Transverse colon (tissue), 4 donors: ENCODE measurements around the gene E4F1. TPM values are rescaled to one million over a fixed set of nuclear protein-coding genes. Genes with fewer than 3 reads are reported as not detected.

ENCODE experiments used
- DNase-seq: peaks from one replicate; pipeline ENCODE4 v3.0.0-alpha.2; 2019
- H3K27ac ChIP-seq, 4 donors: fragments of 200-600 bp; sonication (generic); 2 replicates each; pipeline ENCODE4 v1.5.1; 2016 to 2018; ENCODE audit warnings: inconsistent platforms in 4 of 4
- H3K27me3 ChIP-seq: fragments of 200-600 bp; sonication (generic); 2 replicates; pipeline ENCODE4 v1.5.1; 2017; ENCODE audit warnings: inconsistent platforms
- H3K36me3 ChIP-seq, 4 donors: fragments of 200-600 bp; sonication (generic); 2 replicates each; pipeline ENCODE4 v1.5.1; 2017 to 2019; ENCODE audit warnings: inconsistent platforms in 4 of 4
- H3K4me1 ChIP-seq, 4 donors: fragments of 200-600 bp; sonication (generic); 2 replicates each; pipeline ENCODE4 v1.5.1; 2017 to 2020; ENCODE audit warnings: inconsistent platforms in 4 of 4
- H3K4me3 ChIP-seq, 4 donors: fragments of 200-600 bp; sonication (generic); 1 replicate in 1 of 4; 2 replicates in 3 of 4; pipeline versions ENCODE4 v1.5.1 to v1.6.1; 2017 to 2019; ENCODE audit warnings: inconsistent platforms in 4 of 4
- H3K9me3 ChIP-seq, 2 donors: fragments of 200-600 bp; sonication (generic); 2 replicates each; pipeline ENCODE4 v1.5.1; 2017 to 2019; ENCODE audit warnings: inconsistent platforms in 2 of 2
- CTCF ChIP-seq, 5 experiments: fragments of 200-600 bp in 3 of 5; fragments of 450-650 bp in 2 of 5; sonication (generic) in 3 of 5; IDR thresholded peaks; 1 replicate in 2 of 5; 2 replicates in 3 of 5; pipeline ENCODE4 v1.5.1; 2016 to 2017; ENCODE audit warnings: antibody characterized with exemption in 5 of 5, inconsistent platforms in 3 of 5, mild to moderate bottlenecking in 2 of 5, moderate library complexity in 1 of 5
- EP300 ChIP-seq: sonication (generic); formaldehyde crosslinking; IDR thresholded peaks from one replicate; pipeline ENCODE4 v1.6.1; 2017; ENCODE audit warnings: antibody characterized with exemption, low read depth
- POLR2A ChIP-seq: fragments of 450-650 bp; IDR thresholded peaks from one replicate; pipeline ENCODE4 v1.6.1; 2016; ENCODE audit warnings: antibody characterized with exemption, mild to moderate bottlenecking, moderate library complexity
- POLR2AphosphoS5 ChIP-seq, 3 donors: sonication (generic); formaldehyde crosslinking; IDR thresholded peaks; one replicate each; pipeline ENCODE4 v1.6.1; 2016; ENCODE audit warnings: antibody characterized with exemption in 3 of 3
- WGBS, 2 donors: methylation state at CpG; one replicate each; pipeline ENCODE4 v1.1.5; 2018; ENCODE audit warnings: low coverage in 1 of 2; 5-methylcytosine and 5-hydroxymethylcytosine counted together
- in situ Hi-C, 4 donors: fragments of 200-750 bp; cut with MboI; loops; one replicate each; pipeline versions ENCODE4 v1.15.0 to v1.15.1; 2017; ENCODE audit warnings: low sequenced_read_pairs in 3 of 4, low pct_ligation_motif_present in 1 of 4, low pct_unique_long_range_greater_than_20kb in 1 of 4
- intact Hi-C: fragments of 100-400 bp; cut with DNase I; formaldehyde crosslinking; loops from one replicate; pipeline ENCODE4 v1.15.1; 2023; ENCODE audit warnings: low total_unique reads
- total RNA-seq, 4 donors: library from RNA; depleted of rRNA; stranded (reverse); fragments of >200 nt; gene quantifications; one replicate each; pipeline ENCODE4 v1.1.0, GENCODE V29; 2016

The E4F1 gene
- total RNA-seq, 4 donors from 2014 or later, result 36.5 to 124 (median 53.6) TPM

DNA sequence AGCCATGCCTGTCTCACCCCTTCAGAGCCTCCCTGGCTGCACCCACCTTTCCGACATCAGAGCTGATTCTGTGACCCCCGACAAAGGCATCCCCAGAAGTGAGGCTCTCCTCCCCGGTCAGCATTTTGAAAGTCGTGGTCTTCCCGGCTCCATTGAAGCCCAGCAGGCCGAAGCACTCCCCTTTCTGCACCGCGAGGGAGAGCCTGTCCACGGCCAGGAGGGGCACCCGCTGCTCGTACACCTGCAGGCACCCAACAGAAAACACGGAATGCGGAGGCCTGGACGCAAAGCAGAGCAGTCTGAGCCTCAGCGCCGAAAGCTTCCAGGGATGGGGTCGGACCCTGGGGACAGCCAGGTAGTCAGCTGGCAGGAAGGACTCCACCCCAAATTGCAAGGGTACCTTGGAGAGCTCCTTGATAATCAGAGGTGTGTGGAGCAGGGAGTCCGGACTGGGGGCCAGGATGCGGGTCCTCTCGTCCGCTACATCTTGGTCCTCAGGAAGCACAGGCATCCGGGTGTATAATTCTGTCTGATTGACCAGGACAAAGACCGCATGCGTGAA, 57.7 kb downstream of the E4F1 start:
- Histone ChIP-seq H3K9me3 (no peaks in the 10 kb centered on the region), H3K4me1 (no peaks in the 10 kb centered on the region), H3K36me3 (no peaks in the 10 kb centered on the region), H3K27ac (no peak overlapping the region), H3K4me3 (no peak overlapping the region), H3K27me3 (no peaks in the 10 kb centered on the region)
- 89% methylated on average over 24 of the region's 24 CpGs; no CpG with 5 or more reads in 1 of the 2 donors for WGBS, 2 donors
- DNase-seq, result no peak
- no peak for TF ChIP-seq POLR2A
- no peak for TF ChIP-seq POLR2AphosphoS5 (IDR thresholded peaks at IDR 0.05)
- no peak for TF ChIP-seq CTCF (IDR thresholded peaks at IDR 0.05)
- no peak for TF ChIP-seq EP300
- in situ Hi-C loops, result no loop called here
- intact Hi-C loops, result no loop called here

DNA sequence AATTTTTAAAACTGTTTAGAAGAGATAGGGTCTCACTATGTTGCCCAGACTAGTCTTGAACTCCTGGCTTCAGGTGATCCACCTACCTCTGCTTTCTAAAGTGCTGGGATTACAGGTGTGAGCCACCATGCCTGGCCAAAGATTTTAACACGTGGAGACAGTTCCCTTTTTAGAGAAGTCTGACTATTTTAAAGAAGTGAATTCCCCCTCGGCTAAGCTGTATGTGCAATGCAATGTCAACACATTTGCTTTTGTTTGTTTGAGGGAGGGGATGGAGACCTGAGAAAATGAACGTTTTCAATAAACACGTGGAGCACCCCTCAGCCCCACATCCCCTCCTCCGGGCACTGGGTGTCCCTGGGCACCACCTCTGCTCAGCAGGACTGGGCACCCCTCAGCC, 58.9 kb downstream of the E4F1 start:
- in situ Hi-C loops, result no loop called here
- intact Hi-C loops, result no loop called here
- Histone ChIP-seq H3K4me1 (no peaks in the 10 kb centered on the region), H3K27me3 (no peaks in the 10 kb centered on the region), H3K36me3 (no peaks in the 10 kb centered on the region), H3K4me3 (no peak overlapping the region), H3K27ac (no peak overlapping the region), H3K9me3 (no peaks in the 10 kb centered on the region)
- no peak for DNase-seq
- 63 to 67% methylated on average over 2 to 5 of the region's 5 CpGs for WGBS, 2 donors
- TF ChIP-seq EP300 (no peak), CTCF (IDR thresholded peaks at IDR 0.05) (no peak), POLR2AphosphoS5 (IDR thresholded peaks at IDR 0.05) (no peak), POLR2A (no peak)

GRCh38 chr16:2282866-2283555, 59.6 kb downstream of the E4F1 start:
- DNase-seq, result no peak
- Histone ChIP-seq H3K36me3 (no peaks in the 10 kb centered on the region), H3K4me1 (no peaks in the 10 kb centered on the region), H3K4me3 (no peak overlapping the region), H3K27ac (no peak overlapping the region), H3K27me3 (no peaks in the 10 kb centered on the region), H3K9me3 (no peaks in the 10 kb centered on the region)
- WGBS, 2 donors, result 75% methylated on average over 26 of the region's 26 CpGs; no CpG with 5 or more reads in 1 of the 2 donors
- intact Hi-C loops (no loop called here), in situ Hi-C loops (no loop called here)
- TF ChIP-seq POLR2A (no peak), POLR2AphosphoS5 (IDR thresholded peaks at IDR 0.05) (no peak), CTCF (IDR thresholded peaks at IDR 0.05) (no peak), EP300 (no peak)

GRCh38 chr16:2284001-2284770, 60.8 kb downstream of the E4F1 start:
- Histone ChIP-seq H3K27ac (no peak overlapping the region), H3K4me1 (no peaks in the 10 kb centered on the region), H3K36me3 (no peaks in the 10 kb centered on the region), H3K9me3 (no peaks in the 10 kb centered on the region), H3K4me3 (no peak overlapping the region), H3K27me3 (no peaks in the 10 kb centered on the region)
- intact Hi-C loops, result no loop called here
- DNase-seq, result no peak
- WGBS, 2 donors, result 81 to 82% methylated on average over 8 to 33 of the region's 37 CpGs
- TF ChIP-seq POLR2AphosphoS5 (IDR thresholded peaks at IDR 0.05), result no peak
- no peak for TF ChIP-seq EP300
- in situ Hi-C loops, result no loop called here
